Astrocyte of the spinal cord (primary cell): ENCODE results near the gene STOX1.

ENCODE experiments used
- DNase-seq: peaks from one replicate; pipeline ENCODE4 v3.0.0; 2011; ENCODE audit warnings: low read depth, low spot score
- H3K4me3 ChIP-seq: 2 replicates; pipeline ENCODE4 v1.5.1; 2011; ENCODE audit warnings: low read depth, mild to moderate bottlenecking, low read length, moderate library complexity
- CTCF ChIP-seq: IDR thresholded peaks from 2 replicates; pipeline ENCODE4 v1.5.1; 2012; ENCODE audit warnings: low read depth, mild to moderate bottlenecking, low read length, inconsistent platforms
- in situ Hi-C: cut with HindIII; loops from 2 replicates; pipeline ENCODE4 v1.10.0; 2017; ENCODE audit warnings: low sequenced_read_pairs

Gene STOX1

DNA sequence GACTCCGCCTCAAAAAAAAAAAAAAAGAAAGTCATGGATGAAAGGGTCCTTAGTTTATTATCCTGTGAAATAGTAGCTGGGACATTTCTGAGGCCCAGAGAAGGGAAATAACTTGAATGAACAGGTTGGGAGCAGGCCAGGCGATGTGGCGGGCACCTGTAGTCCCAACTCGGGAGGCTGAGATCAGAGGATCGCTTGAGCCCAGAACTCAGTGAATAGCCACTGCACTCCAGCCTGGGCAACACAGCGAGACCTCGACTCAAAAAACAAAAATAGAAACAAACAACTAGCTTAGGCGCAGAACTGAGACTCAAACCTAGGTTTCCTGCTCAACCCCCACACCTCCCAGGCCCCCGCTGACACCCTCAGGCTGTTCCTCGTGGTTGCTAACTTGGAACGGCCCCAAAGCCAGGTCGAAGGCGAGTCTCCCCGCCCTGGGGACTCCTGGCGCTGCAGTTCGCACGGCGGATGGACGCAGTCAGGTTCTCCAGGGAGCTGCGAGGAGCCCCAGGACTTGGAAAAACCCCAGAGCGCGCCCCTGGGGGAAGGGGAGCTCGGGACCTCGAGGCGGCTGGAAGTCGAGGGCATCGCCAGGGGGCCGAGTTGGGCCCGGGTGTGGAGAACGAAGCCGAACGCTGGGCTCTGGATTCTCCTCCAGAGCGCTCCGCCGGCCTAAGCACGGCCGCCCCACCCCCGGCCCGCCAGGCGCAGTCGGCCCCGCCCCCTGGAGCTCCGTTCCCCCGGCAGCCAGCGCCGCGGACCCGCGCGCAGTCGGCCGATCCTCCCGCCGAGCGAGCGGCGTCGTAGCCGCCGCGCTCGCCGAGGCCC lies at the start of gene STOX1:
TSS of gene STOX1 (plus strand) at position 768 of the 828 bp plus-strand sequence. CDS start 93 bp downstream, outside the sequence.
- peak; percentile 47 for DNase-seq
- in situ Hi-C loops: no loop called here

GRCh38 chr10:68781613-68782574 lies 45.4 kb upstream of the STOX1 start:
- TF ChIP-seq CTCF: no peak
- H3K4me3 ChIP-seq: no peak overlapping the region
- in situ Hi-C loops: no loop called here
- no peak for DNase-seq

More for the DNA sequence above, at the start of gene STOX1:
- peak within 1 kb of the TSS; percentile 52 for H3K4me3 ChIP-seq
- no peak for TF ChIP-seq CTCF

- TF ChIP-seq CTCF: no peak
- in situ Hi-C loops: no loop called here
- H3K4me3 ChIP-seq: no peak overlapping the region
- no peak for DNase-seq
These were observed 42.9 kb upstream of the STOX1 start for GRCh38 chr10:68784476-68784875.

- no peak for TF ChIP-seq CTCF
- in situ Hi-C loops: no loop called here
- no peak for DNase-seq
- H3K4me3 ChIP-seq: no peak overlapping the region
These were observed 39.5 kb upstream of the STOX1 start for GRCh38 chr10:68787813-68788212.

GRCh38 chr10:68790476-68790875 lies 36.9 kb upstream of the STOX1 start:
- no peak for DNase-seq
- no peak overlapping the region for H3K4me3 ChIP-seq
- in situ Hi-C loops: no loop called here
- no peak for TF ChIP-seq CTCF

- DNase-seq: peak; percentile 22
- in situ Hi-C loops: no loop called here
- TF ChIP-seq CTCF: no peak
- no peak overlapping the region for H3K4me3 ChIP-seq
These were observed 35.2 kb upstream of the STOX1 start for GRCh38 chr10:68792115-68792514.
